ENCODE measurements around the gene MMP21.

MMP21 gene

GRCh38 chr10:125775491-125776106, at the start of gene MMP21:
Gene MMP21, minus strand, starts transcription at chr10:125775821. Its CDS starts 0 bp downstream, at chr10:125775821.
- no peak for DNase-seq

DNA sequence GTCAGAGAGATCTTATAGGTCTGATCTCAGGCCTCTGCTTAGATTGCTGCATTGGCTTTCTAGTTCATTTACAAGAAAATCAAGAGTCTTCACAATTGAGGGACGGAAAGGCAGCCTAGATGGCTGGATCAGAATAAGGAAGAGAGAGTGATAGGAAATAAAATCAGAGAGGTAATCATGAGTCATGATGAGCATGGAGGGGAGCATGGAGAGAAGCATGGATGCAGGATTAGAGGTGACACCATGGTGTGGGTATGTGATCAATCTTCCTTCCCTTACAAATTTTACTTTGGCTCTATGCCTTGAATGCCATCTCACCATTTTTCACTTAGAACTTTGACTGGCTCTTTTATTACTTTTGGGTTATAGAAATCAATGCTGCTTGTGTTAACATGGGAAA, 49.1 kb upstream of the MMP21 start:
- no peak for DNase-seq

DNA sequence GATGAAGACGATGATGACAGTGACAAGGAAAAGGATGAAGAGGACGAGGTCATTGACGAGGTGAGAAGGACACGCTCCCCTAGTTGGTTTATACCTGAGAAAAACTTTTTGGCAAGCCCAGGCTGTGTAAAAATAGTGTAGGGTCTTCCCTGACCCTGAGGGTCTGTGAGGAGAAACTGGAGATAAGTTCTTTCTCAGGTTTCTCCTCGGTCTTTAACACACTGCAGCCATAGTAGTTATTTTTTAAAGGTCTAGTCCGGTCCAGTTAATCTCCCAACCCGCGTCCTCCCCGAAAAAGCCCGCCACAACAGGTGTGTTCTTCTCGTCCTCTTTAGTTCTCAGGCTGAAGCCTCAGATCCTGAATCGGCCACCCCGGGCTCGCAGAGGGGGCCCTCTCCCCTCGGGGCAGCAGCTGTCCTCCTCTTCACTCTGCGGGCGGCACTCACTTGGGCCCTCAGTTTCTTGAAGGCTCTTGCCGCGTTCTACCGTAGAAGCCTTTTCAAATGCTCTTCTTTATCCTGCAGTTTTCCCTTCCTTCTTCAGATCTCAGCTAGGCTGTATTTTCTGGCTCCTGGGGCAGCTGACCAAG, 48.1 kb upstream of the MMP21 start:
- no peak for DNase-seq

GRCh38 chr10:125822878-125823662, 47.4 kb upstream of the MMP21 start, which contains the start of the genes BCCIP and UROS:
Gene BCCIP, plus strand, starts transcription at chr10:125823546. Its CDS starts 12 bp downstream, at chr10:125823558.
Gene UROS, minus strand, starts transcription at chr10:125823258. Its CDS starts 6,759 bp downstream, at chr10:125816499.
- peak; percentile 35 for DNase-seq

GRCh38 chr10:125820701-125821100, 45.1 kb upstream of the MMP21 start:
- no peak for DNase-seq

DNA sequence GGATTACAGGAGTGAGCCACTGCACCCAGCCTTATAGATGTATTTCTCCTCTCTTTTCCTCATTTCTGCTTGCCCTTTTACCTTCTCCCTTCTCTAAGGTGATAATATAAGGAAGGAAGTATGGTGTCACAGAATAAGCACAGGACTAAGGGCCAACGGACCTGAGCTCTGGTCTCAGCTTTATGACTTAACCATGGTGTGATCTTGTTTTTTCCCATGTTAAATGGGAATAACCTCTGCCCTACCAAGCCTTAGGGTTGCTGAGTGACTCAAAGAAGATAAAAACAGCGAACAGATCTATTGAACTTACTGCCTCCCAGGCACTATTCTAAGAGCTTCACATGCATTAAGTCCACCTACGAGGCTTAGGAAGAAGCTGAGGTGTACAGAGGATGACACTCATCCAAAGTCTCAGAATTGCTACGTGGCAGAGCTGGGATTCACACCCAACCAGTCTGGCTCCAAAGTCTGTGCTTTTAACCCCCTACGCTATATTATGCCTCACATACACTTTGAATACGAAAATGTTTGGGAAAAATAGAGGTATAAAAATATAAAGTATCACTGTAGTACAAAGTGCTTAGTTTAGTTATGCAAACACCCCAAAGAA, 41.8 kb upstream of the MMP21 start:
- no peak for DNase-seq

DNA sequence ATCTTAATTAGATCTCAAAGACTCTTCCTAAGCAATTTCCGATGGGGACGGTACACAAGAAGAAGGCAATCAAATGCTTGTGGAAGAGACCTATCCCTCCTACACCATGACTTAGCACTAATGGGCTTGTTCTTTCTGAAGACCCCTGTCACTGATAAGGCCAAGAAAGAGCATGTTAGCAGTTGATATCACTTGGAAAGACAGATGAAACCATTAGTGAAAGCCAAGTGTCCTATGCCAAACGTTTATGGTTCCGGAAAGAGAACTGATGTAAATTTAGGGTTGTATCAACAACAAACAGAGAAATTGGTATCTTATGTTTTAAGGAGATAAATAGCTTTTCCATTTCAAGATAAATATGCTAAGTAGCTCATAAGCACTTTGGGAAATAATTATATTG, 40.9 kb upstream of the MMP21 start:
- DNase-seq, result no peak

GRCh38 chr10:125815764-125816163, 40.1 kb upstream of the MMP21 start:
- DNase-seq, result no peak

GRCh38 chr10:125812128-125812750, 36.6 kb upstream of the MMP21 start:
- no peak for DNase-seq

DNA sequence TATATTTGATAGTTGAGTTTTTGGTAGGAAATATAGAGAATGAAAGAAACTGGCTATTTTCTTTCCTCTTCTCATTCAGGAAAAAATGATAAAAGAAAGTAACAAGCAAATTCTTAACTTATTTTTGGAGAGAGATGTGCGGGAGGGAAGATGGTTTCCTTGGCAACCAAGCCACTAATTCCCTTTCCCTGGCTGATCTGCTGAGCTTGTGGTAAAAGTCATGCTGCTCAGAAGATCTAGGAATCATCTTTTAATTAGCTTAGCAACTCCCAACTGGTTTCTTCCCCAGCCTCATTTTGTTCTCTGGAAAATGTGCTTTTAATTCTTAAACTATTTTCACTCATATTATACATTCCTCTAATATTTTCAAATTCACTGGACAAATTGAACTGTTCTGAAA, 35.6 kb upstream of the MMP21 start:
- no peak for DNase-seq

DNA sequence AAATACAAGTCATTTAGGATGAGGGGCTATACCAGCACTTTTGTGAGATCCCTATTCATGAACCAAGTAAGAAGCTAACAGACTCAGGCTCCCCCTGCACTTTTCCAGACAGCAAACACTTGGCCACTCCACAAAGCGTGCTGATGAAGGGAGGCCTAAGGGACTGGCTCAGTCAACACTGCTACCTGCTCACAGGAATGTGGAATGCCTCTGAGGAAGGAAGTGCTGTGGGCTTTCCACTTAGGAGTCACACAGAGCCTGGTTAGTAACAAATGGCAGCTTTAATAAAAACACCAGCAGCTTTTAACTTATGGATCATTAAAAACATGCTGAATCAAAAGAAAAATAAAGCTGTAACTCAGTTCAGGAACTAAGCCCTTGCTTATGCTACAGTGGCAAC, 32.4 kb upstream of the MMP21 start:
- no peak for DNase-seq

GRCh38 chr10:125802739-125803138, 27.1 kb upstream of the MMP21 start:
- DNase-seq, result no peak

- DNase-seq, result no peak
Measured at GRCh38 chr10:125802131-125802530, 26.5 kb upstream of the MMP21 start.

DNA sequence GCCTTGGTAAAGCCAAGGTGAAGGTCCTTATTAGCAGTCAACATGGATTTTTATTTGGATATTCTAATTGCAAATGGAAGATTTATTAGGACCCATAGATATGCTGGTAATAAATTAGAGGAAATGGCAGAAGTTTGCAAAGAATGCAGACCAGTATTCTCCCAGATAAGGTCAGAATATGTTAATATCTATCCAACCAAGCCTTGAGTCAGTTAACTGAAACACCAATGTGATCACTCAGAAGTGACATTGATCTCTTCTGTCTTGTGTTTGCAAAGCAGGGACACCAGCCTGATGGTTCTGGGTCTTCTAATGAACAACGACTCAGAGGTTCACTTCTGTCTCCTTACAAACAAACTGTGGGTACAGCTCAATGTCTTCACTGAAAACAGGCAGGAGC, 26.0 kb upstream of the MMP21 start:
- no peak for DNase-seq

GRCh38 chr10:125799451-125800182, 24.0 kb upstream of the MMP21 start:
- no peak for DNase-seq

GRCh38 chr10:125797994-125798662, 22.5 kb upstream of the MMP21 start:
- no peak for DNase-seq

GRCh38 chr10:125797424-125797823, 21.8 kb upstream of the MMP21 start:
- DNase-seq, result no peak

- DNase-seq, result no peak
Measured at GRCh38 chr10:125795637-125796190, 20.1 kb upstream of the MMP21 start.

DNA sequence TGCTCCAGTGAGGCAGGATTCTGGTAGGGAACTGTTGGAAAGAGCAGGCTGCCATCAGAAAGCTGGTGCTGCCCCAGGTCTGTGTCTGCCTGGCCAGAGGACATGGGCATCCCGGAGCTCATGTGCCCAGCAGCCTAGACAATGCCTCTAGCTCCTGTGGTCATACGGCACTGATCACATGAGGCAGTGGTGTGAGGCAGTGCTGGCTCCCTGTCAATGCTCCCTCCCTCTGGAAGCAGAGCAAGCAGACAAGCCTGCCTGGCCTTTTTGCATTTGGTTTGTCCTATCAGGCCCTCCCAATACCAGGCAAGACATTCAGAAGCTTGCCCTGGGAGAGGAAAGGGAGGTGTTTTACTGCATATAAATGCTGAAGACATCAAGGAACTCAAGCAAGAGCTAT, 19.5 kb upstream of the MMP21 start:
- DNase-seq, result no peak

DNA sequence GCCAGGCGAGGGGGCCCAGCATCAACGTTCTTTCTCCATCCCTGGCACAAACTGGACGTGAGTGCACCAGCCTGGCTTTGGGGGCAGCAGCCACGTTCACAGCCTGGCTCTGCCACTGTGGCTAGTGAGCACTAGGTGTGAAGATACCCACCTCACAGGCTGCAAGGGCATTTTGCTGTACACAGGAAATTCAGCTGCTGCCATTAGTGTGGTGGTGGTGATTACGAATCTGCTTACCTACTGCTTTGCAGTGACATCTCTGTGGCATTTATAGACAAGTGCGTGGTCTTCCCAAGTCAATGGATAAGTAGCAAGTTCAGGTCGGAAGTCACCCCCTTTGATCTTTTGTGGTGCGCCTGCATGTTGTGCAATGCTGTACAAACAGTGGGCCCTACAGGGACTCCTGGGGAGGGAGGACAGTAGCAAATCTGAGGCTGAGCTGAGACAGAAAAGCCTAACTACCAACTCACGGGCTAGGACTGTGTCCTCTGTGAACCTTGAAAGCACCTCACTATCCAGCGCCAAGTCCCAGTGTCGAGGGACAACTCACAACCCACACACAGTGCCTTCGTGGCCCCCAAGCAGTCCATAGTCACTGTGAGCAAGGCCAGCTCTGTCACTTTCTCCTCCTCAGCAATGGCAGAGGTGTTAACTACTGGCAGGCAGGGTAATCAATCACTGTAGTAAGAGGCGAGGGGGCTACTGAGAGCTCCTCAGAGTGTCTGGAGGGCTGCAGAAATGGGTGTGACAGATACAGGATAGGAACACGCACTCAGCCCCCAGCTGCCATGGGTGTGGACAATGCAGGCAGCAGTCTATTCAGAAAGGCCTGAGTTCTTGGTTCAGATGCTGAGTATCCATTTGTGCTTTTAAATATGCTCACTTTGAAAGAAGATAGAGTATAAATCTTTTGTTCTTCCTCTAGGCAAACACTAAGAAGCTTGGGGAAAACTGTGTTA, 17.0 kb upstream of the MMP21 start:
- DNase-seq, result no peak

All from SIG-M5 (cell line).